Germinal center (tissue), 1 donor: ENCODE results near the gene RPGRIP1L.
"Not testable (repeated sequence)": the region's sequence is repeated elsewhere in the genome, so short reads cannot be mapped to it uniquely, and the experiment has no call there.

ENCODE experiments used
- DNase-seq: peaks from one replicate; pipeline ENCODE4 v3.0.0; 2012; ENCODE audit warnings: mixed read lengths, low spot score

Gene RPGRIP1L

GRCh38 chr16:53712065-53712464 is 8.4 kb upstream of the RPGRIP1L start:
- DNase-seq = no peak

- DNase-seq = no peak
Observed at GRCh38 chr16:53711390-53711789, 7.7 kb upstream of the RPGRIP1L start.

- DNase-seq = no peak
Observed at GRCh38 chr16:53708490-53708889, 4.8 kb upstream of the RPGRIP1L start.

- no peak for DNase-seq
Observed at GRCh38 chr16:53707671-53708070, 4.0 kb upstream of the RPGRIP1L start.

GRCh38 chr16:53704445-53704813 is 770 bp upstream of the RPGRIP1L start:
- DNase-seq = no peak

GRCh38 chr16:53698271-53698670 is 5.4 kb downstream of the RPGRIP1L start:
- not testable (repeated sequence) for DNase-seq

- DNase-seq = no peak
Observed at GRCh38 chr16:53695070-53695469, 8.6 kb downstream of the RPGRIP1L start.

GRCh38 chr16:53693320-53693719 is 10.3 kb downstream of the RPGRIP1L start:
- no peak for DNase-seq

GRCh38 chr16:53692146-53692545 is 11.5 kb downstream of the RPGRIP1L start:
- no peak for DNase-seq

- DNase-seq = no peak
Observed at GRCh38 chr16:53690771-53691170, 12.9 kb downstream of the RPGRIP1L start.

- no peak for DNase-seq
Observed at GRCh38 chr16:53689636-53690035, 14.0 kb downstream of the RPGRIP1L start.

GRCh38 chr16:53686710-53687109 is 16.9 kb downstream of the RPGRIP1L start:
- DNase-seq = no peak

GRCh38 chr16:53685334-53685733 is 18.3 kb downstream of the RPGRIP1L start:
- not testable (repeated sequence) for DNase-seq

GRCh38 chr16:53681354-53681753 is 22.3 kb downstream of the RPGRIP1L start:
- DNase-seq = no peak

GRCh38 chr16:53680756-53681155 is 22.9 kb downstream of the RPGRIP1L start:
- DNase-seq = no peak

- DNase-seq = no peak
Observed at GRCh38 chr16:53678756-53679343, 24.8 kb downstream of the RPGRIP1L start.

- DNase-seq = no peak
Observed at GRCh38 chr16:53678155-53678554, 25.5 kb downstream of the RPGRIP1L start.

- DNase-seq = no peak
Observed at GRCh38 chr16:53673189-53673588, 30.5 kb downstream of the RPGRIP1L start.

GRCh38 chr16:53672461-53672860 is 31.2 kb downstream of the RPGRIP1L start:
- no peak for DNase-seq

GRCh38 chr16:53668869-53669268 is 34.8 kb downstream of the RPGRIP1L start:
- no peak for DNase-seq

- DNase-seq = no peak
Observed at GRCh38 chr16:53666786-53667415, 36.8 kb downstream of the RPGRIP1L start.

- DNase-seq = no peak
Observed at GRCh38 chr16:53664724-53665345, 38.8 kb downstream of the RPGRIP1L start.

- no peak for DNase-seq
Observed at GRCh38 chr16:53662072-53662471, 41.6 kb downstream of the RPGRIP1L start.

- no peak for DNase-seq
Observed at GRCh38 chr16:53654946-53655345, 48.7 kb downstream of the RPGRIP1L start.
